ENCODE results near the gene LRRC8C.

LRRC8C gene

GRCh38 chr1:89767618-89768017 is 134.7 kb downstream of the LRRC8C start:
- DNase-seq (ENCODE audit: low read depth): no peak

Data from stromal cell of bone marrow (primary cell).